ENCODE data around the gene TBCD. TPM values are rescaled to one million over a fixed set of nuclear protein-coding genes. Genes with fewer than 3 reads are reported as not detected.
A peak's percentile ranks its signal among the peaks of the same experiment; 100 is the strongest.

The TBCD gene
- total and polyA plus RNA-seq, 9 of the 15 experiments (the other 6 are each of a cell fraction or from before 2014, with no cell fraction given), result 8.9 to 98.5 (median 28.0) TPM

DNA sequence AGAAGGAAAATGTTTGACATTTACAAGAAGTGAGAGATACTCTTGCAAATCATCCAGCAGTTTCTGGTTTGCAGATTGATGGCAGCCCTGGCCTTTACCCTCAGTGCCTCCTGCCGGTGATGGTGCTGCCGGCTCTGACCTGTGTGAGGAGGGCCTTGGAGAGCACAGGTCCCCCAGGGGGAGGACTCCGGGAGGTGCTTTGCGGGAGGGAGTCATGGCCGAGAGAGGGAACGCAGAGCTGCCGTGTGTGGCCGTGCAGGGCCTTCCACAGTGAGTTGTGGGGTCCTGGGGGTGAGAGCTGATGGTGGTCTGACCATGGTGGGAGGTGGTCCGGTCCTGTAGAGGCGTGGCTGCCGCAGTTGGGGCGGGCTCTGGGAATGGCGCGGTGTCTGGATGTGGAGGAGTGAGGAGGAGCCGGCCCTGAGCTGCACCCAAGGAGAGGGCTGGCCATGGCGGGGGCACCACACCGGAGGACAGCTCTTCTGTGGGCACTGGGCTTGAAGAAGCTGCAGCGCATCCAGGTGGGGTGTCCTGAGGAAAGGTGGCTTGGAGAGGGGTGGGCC, 116.0 kb downstream of the TBCD start (continued):
- TF ChIP-seq, protein P1, sequence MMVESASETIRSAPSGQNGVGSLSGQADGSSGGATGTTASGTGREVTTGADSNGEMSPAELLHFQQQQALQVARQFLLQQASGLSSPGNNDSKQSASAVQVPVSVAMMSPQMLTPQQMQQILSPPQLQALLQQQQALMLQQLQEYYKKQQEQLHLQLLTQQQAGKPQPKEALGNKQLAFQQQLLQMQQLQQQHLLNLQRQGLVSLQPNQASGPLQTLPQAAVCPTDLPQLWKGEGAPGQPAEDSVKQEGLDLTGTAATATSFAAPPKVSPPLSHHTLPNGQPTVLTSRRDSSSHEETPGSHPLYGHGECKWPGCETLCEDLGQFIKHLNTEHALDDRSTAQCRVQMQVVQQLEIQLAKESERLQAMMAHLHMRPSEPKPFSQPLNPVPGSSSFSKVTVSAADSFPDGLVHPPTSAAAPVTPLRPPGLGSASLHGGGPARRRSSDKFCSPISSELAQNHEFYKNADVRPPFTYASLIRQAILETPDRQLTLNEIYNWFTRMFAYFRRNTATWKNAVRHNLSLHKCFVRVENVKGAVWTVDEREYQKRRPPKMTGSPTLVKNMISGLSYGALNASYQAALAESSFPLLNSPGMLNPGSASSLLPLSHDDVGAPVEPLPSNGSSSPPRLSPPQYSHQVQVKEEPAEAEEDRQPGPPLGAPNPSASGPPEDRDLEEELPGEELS (CRISPR knock-in tag; IDR thresholded peaks at IDR 0.05; ENCODE audit: borderline replicate concordance), result no peak
- TF ChIP-seq RBM22 (IDR thresholded peaks at IDR 0.05; ENCODE audit: low read depth, low read length, poor library complexity, severe bottlenecking) (peak; percentile 56), ZBTB33 (CRISPR knock-in tag; IDR thresholded peaks at IDR 0.05) (0 out of 2 replicates have a peak, but pooled peaks have one; percentile 17), SAFB (IDR thresholded peaks at IDR 0.05; ENCODE audit: borderline replicate concordance, low read depth, low read length) (no peak)
- TF ChIP-seq, protein P2, sequence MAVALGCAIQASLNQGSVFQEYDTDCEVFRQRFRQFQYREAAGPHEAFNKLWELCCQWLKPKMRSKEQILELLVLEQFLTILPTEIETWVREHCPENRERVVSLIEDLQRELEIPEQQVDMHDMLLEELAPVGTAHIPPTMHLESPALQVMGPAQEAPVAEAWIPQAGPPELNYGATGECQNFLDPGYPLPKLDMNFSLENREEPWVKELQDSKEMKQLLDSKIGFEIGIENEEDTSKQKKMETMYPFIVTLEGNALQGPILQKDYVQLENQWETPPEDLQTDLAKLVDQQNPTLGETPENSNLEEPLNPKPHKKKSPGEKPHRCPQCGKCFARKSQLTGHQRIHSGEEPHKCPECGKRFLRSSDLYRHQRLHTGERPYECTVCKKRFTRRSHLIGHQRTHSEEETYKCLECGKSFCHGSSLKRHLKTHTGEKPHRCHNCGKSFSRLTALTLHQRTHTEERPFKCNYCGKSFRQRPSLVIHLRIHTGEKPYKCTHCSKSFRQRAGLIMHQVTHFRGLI (CRISPR knock-in tag; IDR thresholded peaks at IDR 0.05), result no peak
